ENCODE results near the gene ASCC1.
"Not testable (repeated sequence)": the region's sequence is repeated elsewhere in the genome, so short reads cannot be mapped to it uniquely, and the experiment has no call there.

Gene ASCC1

GRCh38 chr10:72126184-72126871 lies 89.7 kb downstream of the ASCC1 start:
- DNase-seq (ENCODE audit: low read depth) = peak; percentile 69

GRCh38 chr10:72124989-72125388 lies 91.1 kb downstream of the ASCC1 start:
- DNase-seq (ENCODE audit: low read depth) = peak; percentile 61

- DNase-seq (ENCODE audit: low read depth) = no peak
These were observed 91.7 kb downstream of the ASCC1 start for GRCh38 chr10:72124381-72124780.

- DNase-seq (ENCODE audit: low read depth) = no peak
These were observed 92.5 kb downstream of the ASCC1 start for GRCh38 chr10:72123616-72124015.

- DNase-seq (ENCODE audit: low read depth) = no peak
These were observed 93.9 kb downstream of the ASCC1 start for GRCh38 chr10:72122221-72122620.

- DNase-seq (ENCODE audit: low read depth) = no peak
These were observed 94.7 kb downstream of the ASCC1 start for GRCh38 chr10:72121389-72121788.

- no peak for DNase-seq (ENCODE audit: low read depth)
These were observed 99.7 kb downstream of the ASCC1 start for GRCh38 chr10:72116372-72116771.

- DNase-seq (ENCODE audit: low read depth) = no peak
These were observed 101.2 kb downstream of the ASCC1 start for GRCh38 chr10:72114706-72115450.

GRCh38 chr10:72110673-72111401 lies 105.2 kb downstream of the ASCC1 start:
- no peak for DNase-seq (ENCODE audit: low read depth)

GRCh38 chr10:72109636-72110157 lies 106.4 kb downstream of the ASCC1 start:
- no peak for DNase-seq (ENCODE audit: low read depth)

- peak; percentile 19 for DNase-seq (ENCODE audit: low read depth)
These were observed 107.0 kb downstream of the ASCC1 start for GRCh38 chr10:72108830-72109635.

- not testable (repeated sequence) for DNase-seq (ENCODE audit: low read depth)
These were observed 108.1 kb downstream of the ASCC1 start for GRCh38 chr10:72108004-72108370.

GRCh38 chr10:72107325-72108003 lies 108.6 kb downstream of the ASCC1 start:
- DNase-seq (ENCODE audit: low read depth) = no peak

GRCh38 chr10:72106896-72107295 lies 109.2 kb downstream of the ASCC1 start:
- no peak for DNase-seq (ENCODE audit: low read depth)

GRCh38 chr10:72106154-72106849 lies 109.8 kb downstream of the ASCC1 start:
- DNase-seq (ENCODE audit: low read depth) = no peak

GRCh38 chr10:72105710-72106109 lies 110.4 kb downstream of the ASCC1 start:
- DNase-seq (ENCODE audit: low read depth) = no peak

GRCh38 chr10:72105098-72105475 lies 111.0 kb downstream of the ASCC1 start:
- no peak for DNase-seq (ENCODE audit: low read depth)

GRCh38 chr10:72104472-72105097 lies 111.5 kb downstream of the ASCC1 start:
- no peak for DNase-seq (ENCODE audit: low read depth)

GRCh38 chr10:72099600-72099921 lies 116.5 kb downstream of the ASCC1 start:
- DNase-seq (ENCODE audit: low read depth) = no peak

GRCh38 chr10:72098836-72099599 lies 117.1 kb downstream of the ASCC1 start:
- no peak for DNase-seq (ENCODE audit: low read depth)
